GM12864 (cell line): ENCODE data around the gene LGALS16.

ENCODE experiments used
- DNase-seq: peaks from one replicate; pipeline ENCODE4 v3.0.0-alpha.2; 2011; ENCODE audit warnings: low read depth
- H3K4me3 ChIP-seq: 2 replicates; pipeline ENCODE4 v1.5.1; 2011; ENCODE audit warnings: mild to moderate bottlenecking, low read depth, low read length, control low read depth
- CTCF ChIP-seq: IDR thresholded peaks from 2 replicates; pipeline ENCODE4 v1.5.1; 2011; ENCODE audit warnings: low read depth, mild to moderate bottlenecking, moderate library complexity, low read length, control low read depth, inconsistent platforms; ENCODE audit errors: missing control alignments

LGALS16 gene

GRCh38 chr19:39698535-39698934 is 42.8 kb downstream of the LGALS16 start:
- no peak for DNase-seq
- no peak for TF ChIP-seq CTCF
- no peak overlapping the region for H3K4me3 ChIP-seq

GRCh38 chr19:39701291-39701690 is 45.6 kb downstream of the LGALS16 start:
- peak; percentile 88 for DNase-seq
- no peak overlapping the region for H3K4me3 ChIP-seq
- TF ChIP-seq CTCF: no peak

GRCh38 chr19:39704181-39705044 is 48.7 kb downstream of the LGALS16 start, which contains the start of gene LGALS14:
LGALS14 (plus strand) TSS chr19:39704481; CDS start chr19:39704529, 48 bp downstream.
- H3K4me3 ChIP-seq: peak within 1 kb of the TSS; percentile 13
- DNase-seq: peak; percentile 74
- TF ChIP-seq CTCF: no peak

DNA sequence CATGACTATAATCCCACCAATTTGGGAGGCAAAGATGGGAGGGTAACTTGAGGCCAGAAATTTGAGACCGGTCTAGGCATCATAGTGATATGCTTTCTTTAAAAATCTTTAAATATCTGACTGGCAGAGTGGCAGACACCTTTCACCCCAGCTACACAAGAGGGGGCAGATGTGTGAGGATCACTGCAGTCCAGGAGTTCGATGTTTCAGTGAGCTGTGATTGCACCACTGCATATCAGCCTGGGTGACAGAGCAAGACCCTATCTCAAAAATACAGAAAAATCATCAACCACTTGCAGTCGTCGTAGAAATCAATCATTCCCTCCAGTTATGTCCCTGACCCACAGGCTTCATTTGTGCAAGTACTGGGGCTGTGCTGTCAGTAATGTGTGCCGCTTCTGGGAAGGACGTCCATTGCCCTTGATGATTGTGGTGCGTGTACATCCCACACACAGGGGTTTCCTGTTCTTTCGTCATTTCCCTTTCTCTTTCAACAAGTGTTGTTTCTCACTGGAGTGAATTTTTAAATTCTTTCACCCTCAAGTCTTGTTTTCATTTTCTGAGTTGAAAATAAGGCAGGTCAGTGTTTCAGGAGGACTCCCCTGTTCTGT is 50.0 kb downstream of the LGALS16 start:
- TF ChIP-seq CTCF: no peak
- DNase-seq: peak; percentile 61
- no peak overlapping the region for H3K4me3 ChIP-seq

DNA sequence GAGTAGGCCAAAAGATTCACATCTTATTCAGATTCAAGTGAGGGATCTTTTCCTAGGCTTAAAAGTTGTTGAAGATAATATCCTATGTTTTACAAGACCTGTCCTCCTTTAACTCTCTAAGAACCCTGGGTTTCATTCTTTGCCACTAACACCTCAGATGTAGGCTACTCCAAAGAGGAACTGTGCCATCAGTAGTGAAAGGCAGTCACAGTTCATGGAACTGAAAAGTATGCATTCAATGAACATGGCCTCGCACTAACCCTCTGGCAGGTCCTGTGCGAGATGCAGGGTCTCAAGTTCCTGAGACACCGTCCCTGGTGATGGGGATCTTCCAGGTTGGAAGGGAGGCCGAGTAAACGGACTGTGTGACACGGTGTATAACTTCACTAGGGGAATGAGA is 52.9 kb downstream of the LGALS16 start:
- no peak for TF ChIP-seq CTCF
- peak; percentile 54 for DNase-seq
- H3K4me3 ChIP-seq: no peak overlapping the region

DNA sequence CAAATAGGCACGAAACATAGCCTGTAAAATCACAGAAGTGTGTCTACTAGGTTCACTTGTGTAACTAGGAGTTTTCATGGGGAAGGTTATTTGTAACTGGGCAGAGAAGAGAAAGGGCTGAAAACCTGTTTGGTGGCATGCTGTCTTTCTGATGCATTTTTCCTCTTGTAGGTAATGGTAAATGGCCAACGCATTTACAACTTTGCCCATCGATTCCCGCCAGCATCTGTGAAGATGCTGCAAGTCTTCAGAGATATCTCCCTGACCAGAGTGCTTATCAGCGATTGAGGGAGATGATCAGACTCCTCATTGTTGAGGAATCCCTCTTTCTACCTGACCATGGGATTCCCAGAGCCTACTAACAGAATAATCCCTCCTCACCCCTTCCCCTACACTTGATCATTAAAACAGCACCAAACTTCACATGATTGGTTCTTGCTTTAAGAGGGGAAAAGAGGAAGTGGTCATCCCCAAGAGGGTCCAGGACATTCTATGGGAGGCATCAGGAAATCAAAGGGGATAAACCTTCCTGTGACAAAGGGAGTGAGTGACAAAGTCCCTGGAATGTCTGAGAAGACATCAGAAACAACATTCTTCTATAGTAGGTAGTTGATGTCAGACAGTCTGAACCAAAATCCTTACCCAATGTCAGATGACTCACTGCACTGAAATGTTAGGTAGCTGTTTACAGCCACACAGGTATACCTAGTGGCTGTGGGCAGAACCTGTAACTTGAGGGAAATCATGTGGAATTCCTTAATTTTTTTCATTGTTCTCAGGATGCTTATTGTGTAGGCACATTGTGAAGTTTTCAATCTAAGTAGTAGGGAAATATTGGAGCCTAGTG is 53.5 kb downstream of the LGALS16 start:
- no peak overlapping the region for H3K4me3 ChIP-seq
- no peak for TF ChIP-seq CTCF
- no peak for DNase-seq
